Kidney (tissue), 14 donors: ENCODE data around the gene TMBIM4. TPM values are rescaled to one million over a fixed set of nuclear protein-coding genes. Genes with fewer than 3 reads are reported as not detected.

Experiments used
- DNase-seq, 5 donors: peaks; one replicate each; pipeline ENCODE4 v3.0.0-alpha.2; 2013 to 2020
- FAIRE-seq: peaks from 2 replicates; lab custom pipeline; 2012; peaks lifted over from hg19 to GRCh38; lab: Jason Lieb, UNC
- H3K27ac ChIP-seq, 2 donors: one replicate each; pipeline ENCODE4 v1.7.0; 2013; ENCODE audit warnings: low read depth in 2 of 2, low read length in 2 of 2, inconsistent platforms in 1 of 2
- H3K27me3 ChIP-seq: one replicate; pipeline ENCODE4 v1.7.1; 2013; ENCODE audit warnings: low read length, inconsistent platforms; ENCODE audit not compliant: control insufficient read depth, insufficient read depth
- H3K36me3 ChIP-seq, 3 donors: one replicate each; pipeline versions ENCODE4 v1.7.0 to v1.7.1; 2013; ENCODE audit warnings: low read length in 3 of 3, control low read depth in 1 of 3, inconsistent platforms in 1 of 3; ENCODE audit not compliant: insufficient read depth in 3 of 3, control insufficient read depth in 2 of 3
- H3K4me1 ChIP-seq, 3 donors: one replicate each; pipeline versions ENCODE4 v1.7.0 to v1.7.1; 2013; ENCODE audit warnings: low read length in 3 of 3, inconsistent platforms in 1 of 3, low read depth in 1 of 3; ENCODE audit not compliant: control insufficient read depth in 2 of 3, insufficient read depth in 2 of 3
- H3K4me3 ChIP-seq, 3 donors: one replicate each; pipeline versions ENCODE4 v1.7.0 to v1.8.1; 2013; ENCODE audit warnings: low read length in 3 of 3, control low read depth in 1 of 3, inconsistent platforms in 1 of 3
- H3K9ac ChIP-seq, 3 donors: one replicate each; pipeline versions ENCODE4 v1.7.0 to v1.7.1; 2013; ENCODE audit warnings: low read length in 3 of 3, control low read depth in 1 of 3, inconsistent platforms in 1 of 3
- H3K9me3 ChIP-seq, 3 donors: one replicate each; pipeline versions ENCODE4 v1.7.0 to v1.7.1; 2013; ENCODE audit warnings: low read length in 3 of 3, control low read depth in 1 of 3, inconsistent platforms in 1 of 3; ENCODE audit not compliant: control insufficient read depth in 2 of 3, insufficient read depth in 1 of 3
- CTCF ChIP-seq: IDR thresholded peaks from 3 replicates; pipeline ENCODE4 v1.5.1; 2012; ENCODE audit warnings: mild to moderate bottlenecking, moderate library complexity, borderline replicate concordance; ENCODE audit not compliant: insufficient read depth; ENCODE audit errors: extremely low read depth
- intact Hi-C: fragments of 100-400 bp; cut with DNase I; formaldehyde crosslinking; loops from one replicate; pipeline ENCODE4 v1.11.1; 2022
- polyA plus RNA-seq: library from polyadenylated mRNA; stranded (reverse); fragments of 350-450 nt; fragmentation: Illumina TruSeq; extraction: RNeasy Lipid Tissue Mini Kit (QIAGEN cat#74804); gene quantifications from one replicate; pipeline ENCODE4 v1.2.3, GENCODE V29; 2014; ENCODE audit warnings: low read depth, low replicate concordance; ENCODE audit not compliant: insufficient read depth
- total RNA-seq: library from RNA; stranded (reverse); fragmentation: NEBNext Ultra II Directional; extraction: Animal tissue kit (Norgen Biotek cat#: 25700); gene quantifications from one replicate; pipeline ENCODE4 v1.2.1, GENCODE V29; 2021
- donor health status: control.
- donor health status: control.
- donor health status: control.
- donor health status: control.
- donor health status: control.
- donor health status: DM: yes; HTN: yes; CAD: no.
- donor health status: Normal renal cell carcinoma (clear cell type).

The TMBIM4 gene
- total and polyA plus RNA-seq, 2 donors from 2014 or later: 140 to 179 TPM

- Histone ChIP-seq H3K36me3 (no peaks in the 10 kb centered on the region), H3K9me3 (no peaks in the 10 kb centered on the region), H3K27me3 (no peaks in the 10 kb centered on the region), H3K9ac (no peak overlapping the region), H3K27ac (no peak overlapping the region), H3K4me1 (peaks cover 0 to 8% (median 2%) of the 10 kb centered on the region in 3 donors), H3K4me3 (peak overlapping the region in 2 of 3 donors; percentile 35 to 97)
- FAIRE-seq (no peak), DNase-seq (no peak)
- TF ChIP-seq CTCF: no peak
- intact Hi-C loops: no loop called here
Measured at GRCh38 chr12:66170606-66171005, 810 bp upstream of the TMBIM4 start.

GRCh38 chr12:66168410-66168809 is 1.4 kb downstream of the TMBIM4 start:
- intact Hi-C loops: no loop called here
- TF ChIP-seq CTCF: no peak
- DNase-seq: no peak
- peak overlapping the region; percentile 64 to 95 (median 94) for H3K9ac ChIP-seq
- H3K4me1 ChIP-seq: peaks cover 0 to 8% (median 2%) of the 10 kb centered on the region in 3 donors
- no peak for FAIRE-seq
- H3K27ac ChIP-seq: peak overlapping the region in 1 of 2 donors; percentile 98
- peak overlapping the region; percentile 76 to 97 (median 85) for H3K4me3 ChIP-seq
- H3K9me3 ChIP-seq: peaks cover 0 to 6% (median 0%) of the 10 kb centered on the region in 3 donors
- H3K27me3 ChIP-seq: no peaks in the 10 kb centered on the region
- H3K36me3 ChIP-seq: no peaks in the 10 kb centered on the region

- H3K4me1 ChIP-seq: peaks cover 0 to 8% (median 2%) of the 10 kb centered on the region in 3 donors
- intact Hi-C loops: no loop called here
- no peaks in the 10 kb centered on the region for H3K36me3 ChIP-seq
- peaks cover 0 to 6% (median 0%) of the 10 kb centered on the region in 3 donors for H3K9me3 ChIP-seq
- TF ChIP-seq CTCF: no peak
- no peak overlapping the region for H3K4me3 ChIP-seq
- DNase-seq (no peak), FAIRE-seq (no peak)
- H3K27ac ChIP-seq: no peak overlapping the region
- no peak overlapping the region for H3K9ac ChIP-seq
- H3K27me3 ChIP-seq: no peaks in the 10 kb centered on the region
Measured at GRCh38 chr12:66166561-66166960, 3.2 kb downstream of the TMBIM4 start.

GRCh38 chr12:66165141-66165540 is 4.7 kb downstream of the TMBIM4 start:
- FAIRE-seq: no peak
- DNase-seq: no peak
- no peak overlapping the region for H3K4me3 ChIP-seq
- H3K9ac ChIP-seq: no peak overlapping the region
- no peak overlapping the region for H3K27ac ChIP-seq
- H3K36me3 ChIP-seq: peaks cover 0 to under 1% (median 0%) of the 10 kb centered on the region in 3 donors
- no peak for TF ChIP-seq CTCF
- intact Hi-C loops: no loop called here
- H3K9me3 ChIP-seq: peaks cover 0 to 6% (median 0%) of the 10 kb centered on the region in 3 donors
- peaks cover 0 to 8% (median 2%) of the 10 kb centered on the region in 3 donors for H3K4me1 ChIP-seq
- H3K27me3 ChIP-seq: no peaks in the 10 kb centered on the region
